Measurements from ENCODE around the gene ARPC5.

The ARPC5 gene

DNA sequence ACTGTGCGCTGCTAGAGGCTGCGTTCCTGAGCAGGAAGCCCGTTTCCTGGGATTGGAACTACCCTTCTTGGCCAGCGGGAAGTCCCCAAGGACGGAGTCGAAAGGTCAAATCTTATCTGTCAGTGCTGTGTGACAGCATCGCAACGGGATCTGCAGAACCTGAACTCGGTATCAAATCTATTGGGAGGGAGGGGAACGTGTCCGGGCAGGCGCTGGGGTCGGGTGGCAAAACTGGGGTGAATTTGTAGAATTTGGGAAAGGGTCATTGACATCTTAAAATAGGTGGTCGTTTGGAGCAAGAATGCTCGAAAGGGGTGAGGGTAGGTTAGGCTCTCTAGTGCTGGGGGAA is 725 bp upstream of the ARPC5 start:
- TF ChIP-seq, protein P1, sequence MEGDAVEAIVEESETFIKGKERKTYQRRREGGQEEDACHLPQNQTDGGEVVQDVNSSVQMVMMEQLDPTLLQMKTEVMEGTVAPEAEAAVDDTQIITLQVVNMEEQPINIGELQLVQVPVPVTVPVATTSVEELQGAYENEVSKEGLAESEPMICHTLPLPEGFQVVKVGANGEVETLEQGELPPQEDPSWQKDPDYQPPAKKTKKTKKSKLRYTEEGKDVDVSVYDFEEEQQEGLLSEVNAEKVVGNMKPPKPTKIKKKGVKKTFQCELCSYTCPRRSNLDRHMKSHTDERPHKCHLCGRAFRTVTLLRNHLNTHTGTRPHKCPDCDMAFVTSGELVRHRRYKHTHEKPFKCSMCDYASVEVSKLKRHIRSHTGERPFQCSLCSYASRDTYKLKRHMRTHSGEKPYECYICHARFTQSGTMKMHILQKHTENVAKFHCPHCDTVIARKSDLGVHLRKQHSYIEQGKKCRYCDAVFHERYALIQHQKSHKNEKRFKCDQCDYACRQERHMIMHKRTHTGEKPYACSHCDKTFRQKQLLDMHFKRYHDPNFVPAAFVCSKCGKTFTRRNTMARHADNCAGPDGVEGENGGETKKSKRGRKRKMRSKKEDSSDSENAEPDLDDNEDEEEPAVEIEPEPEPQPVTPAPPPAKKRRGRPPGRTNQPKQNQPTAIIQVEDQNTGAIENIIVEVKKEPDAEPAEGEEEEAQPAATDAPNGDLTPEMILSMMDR (IDR thresholded peaks at IDR 0.05; ENCODE audit: low read depth, low read length, missing control alignments), result no peak
- H3K4me3 ChIP-seq (ENCODE audit: low read depth, low read length), result peak overlapping the region; percentile 88
- DNase-seq (ENCODE audit: low read depth), result no peak

DNA sequence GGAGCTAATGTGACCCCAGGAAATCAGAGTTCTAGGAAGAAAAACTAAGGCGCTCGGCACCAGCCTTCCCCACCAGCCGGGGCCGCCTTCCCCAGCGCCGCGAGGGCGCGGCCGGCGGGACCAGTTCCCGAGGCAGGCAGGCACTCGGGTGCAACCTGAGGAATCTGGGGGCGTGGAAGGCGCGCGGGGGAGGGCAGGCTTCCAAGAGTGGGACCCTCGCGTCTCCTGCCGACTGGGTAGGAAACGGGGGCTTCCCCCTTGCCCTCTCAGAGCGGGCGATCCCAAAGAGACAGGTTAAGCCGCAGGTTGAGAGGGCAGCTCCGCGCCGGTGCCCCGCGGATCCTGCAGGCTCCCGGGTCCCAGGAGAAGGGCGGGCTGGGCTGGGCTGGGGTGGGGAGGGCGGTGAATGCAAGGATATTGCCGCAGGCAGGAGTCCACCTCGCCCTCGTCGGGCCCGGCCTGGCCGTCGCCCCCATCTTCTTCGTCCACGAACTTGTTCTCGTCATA is 431 bp downstream of the ARPC5 start:
- peak overlapping the region; percentile 88 for H3K4me3 ChIP-seq (ENCODE audit: low read depth, low read length)
- no peak for DNase-seq (ENCODE audit: low read depth)
- TF ChIP-seq, protein P1 (IDR thresholded peaks at IDR 0.05; ENCODE audit: low read depth, low read length, missing control alignments), result no peak

DNA sequence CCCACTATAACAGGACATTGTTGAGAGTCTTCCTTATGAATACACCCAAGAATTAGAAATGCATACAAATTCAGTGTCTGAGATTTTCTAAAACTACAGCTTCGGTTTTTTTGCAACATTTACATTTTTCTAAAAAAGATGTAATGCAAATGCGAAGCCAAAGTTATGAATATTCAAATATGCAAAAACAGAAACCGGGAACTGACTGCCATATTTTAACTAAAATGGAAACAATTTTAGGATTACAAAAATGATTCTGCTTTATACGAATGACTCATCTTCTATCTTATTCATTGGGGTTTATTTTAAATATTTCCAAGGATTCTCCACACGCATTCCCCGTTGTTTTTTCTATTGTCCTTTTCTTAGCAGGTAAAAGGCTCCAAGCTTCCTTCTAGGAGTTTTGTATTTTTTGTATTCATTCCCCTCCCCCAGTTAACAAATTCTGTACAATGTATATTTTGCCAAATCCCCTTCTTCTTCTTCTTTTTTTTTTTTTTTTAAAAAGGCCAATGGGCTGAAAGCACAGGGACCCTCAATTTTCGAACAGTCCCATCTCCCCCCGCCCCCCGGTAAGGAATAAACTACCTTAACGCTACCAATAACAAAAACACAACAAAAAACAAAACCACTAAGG is 1.0 kb downstream of the ARPC5 start:
- DNase-seq (ENCODE audit: low read depth), result no peak
- peak overlapping the region; percentile 88 for H3K4me3 ChIP-seq (ENCODE audit: low read depth, low read length)
- TF ChIP-seq, protein P1 (IDR thresholded peaks at IDR 0.05; ENCODE audit: low read depth, low read length, missing control alignments), result no peak

DNA sequence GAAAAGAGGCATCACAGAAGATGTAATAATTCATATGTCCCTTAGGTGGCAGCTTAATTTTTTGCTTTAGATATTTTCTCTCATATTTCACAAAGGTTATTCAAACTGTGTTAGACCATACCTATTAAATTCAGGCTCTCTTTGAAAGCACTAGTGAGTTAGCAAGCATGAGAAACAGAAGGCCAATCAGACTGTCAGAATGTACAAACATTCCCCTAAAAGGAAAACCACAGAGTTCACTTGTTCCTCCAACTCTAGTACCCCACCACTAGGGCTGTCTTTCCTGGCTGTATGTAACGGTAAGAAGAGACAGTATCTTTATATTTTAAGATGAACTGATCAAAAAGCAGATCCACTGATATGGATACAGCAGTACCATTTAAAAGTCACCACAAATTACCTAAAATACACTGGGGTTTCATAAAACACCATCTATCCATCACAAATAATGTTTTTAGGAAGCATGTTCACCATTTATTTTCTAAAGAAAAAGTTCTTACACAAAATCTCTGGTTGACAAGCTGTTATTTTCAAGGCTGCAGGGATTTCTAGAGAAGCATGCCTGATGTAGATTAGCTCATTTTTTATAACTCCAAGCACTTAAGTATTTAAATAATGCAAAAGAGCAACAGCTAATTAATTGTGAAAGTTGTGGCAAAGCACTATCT is 1.8 kb downstream of the ARPC5 start:
- DNase-seq (ENCODE audit: low read depth), result peak; percentile 73
- TF ChIP-seq, protein P1 (IDR thresholded peaks at IDR 0.05; ENCODE audit: low read depth, low read length, missing control alignments), result peak; percentile 57
- H3K4me3 ChIP-seq (ENCODE audit: low read depth, low read length), result peak overlapping the region; percentile 88

DNA sequence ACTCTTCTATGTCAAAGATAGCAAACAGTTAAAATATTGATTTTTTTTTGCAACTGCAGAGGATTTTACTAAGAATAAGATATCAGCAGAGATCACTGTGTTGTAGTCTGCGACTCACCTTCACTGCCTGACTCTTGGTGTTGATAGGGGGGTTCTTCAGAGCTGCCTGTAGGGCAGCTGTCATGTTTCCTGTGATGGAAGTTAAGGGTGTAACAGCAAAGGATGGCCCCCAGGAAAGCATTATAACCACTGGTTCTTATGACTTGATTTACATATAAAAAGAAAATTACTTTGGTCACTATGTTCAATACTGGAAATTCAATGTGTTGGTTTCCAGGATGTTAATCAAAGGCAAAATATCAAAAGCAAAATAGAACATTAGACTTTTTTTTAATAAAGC is 2.6 kb downstream of the ARPC5 start:
- no peak for DNase-seq (ENCODE audit: low read depth)
- H3K4me3 ChIP-seq (ENCODE audit: low read depth, low read length), result peak overlapping the region; percentile 88
- TF ChIP-seq, protein P1 (IDR thresholded peaks at IDR 0.05; ENCODE audit: low read depth, low read length, missing control alignments), result no peak

DNA sequence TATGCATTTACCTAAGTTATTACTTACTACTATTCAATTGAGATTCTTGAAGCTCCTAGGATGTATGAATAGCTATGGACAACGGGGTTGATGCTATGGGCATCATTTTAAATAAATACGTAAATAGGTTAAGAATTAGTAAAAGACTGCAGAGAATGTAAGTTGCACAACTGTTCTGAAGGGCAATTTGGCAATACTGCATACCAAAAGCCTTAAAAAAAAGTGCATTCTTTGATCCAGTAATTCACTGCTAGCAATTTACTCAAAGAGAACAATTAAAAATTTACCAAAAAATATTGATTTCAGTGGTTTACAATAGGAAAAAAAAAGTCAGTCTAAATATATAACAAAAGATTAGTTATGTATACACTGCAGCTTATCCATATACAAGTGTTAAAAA is 3.5 kb downstream of the ARPC5 start:
- DNase-seq (ENCODE audit: low read depth), result no peak
- peak overlapping the region; percentile 88 for H3K4me3 ChIP-seq (ENCODE audit: low read depth, low read length)
- TF ChIP-seq, protein P1 (IDR thresholded peaks at IDR 0.05; ENCODE audit: low read depth, low read length, missing control alignments), result no peak

All from GM12864 (cell line).